Measurements from ENCODE around the gene WWOX. TPM values are rescaled to one million over a fixed set of nuclear protein-coding genes. Genes with fewer than 3 reads are reported as not detected.

Gene WWOX
- total RNA-seq, 1 donor from 2014 or later = 19.0 TPM

DNA sequence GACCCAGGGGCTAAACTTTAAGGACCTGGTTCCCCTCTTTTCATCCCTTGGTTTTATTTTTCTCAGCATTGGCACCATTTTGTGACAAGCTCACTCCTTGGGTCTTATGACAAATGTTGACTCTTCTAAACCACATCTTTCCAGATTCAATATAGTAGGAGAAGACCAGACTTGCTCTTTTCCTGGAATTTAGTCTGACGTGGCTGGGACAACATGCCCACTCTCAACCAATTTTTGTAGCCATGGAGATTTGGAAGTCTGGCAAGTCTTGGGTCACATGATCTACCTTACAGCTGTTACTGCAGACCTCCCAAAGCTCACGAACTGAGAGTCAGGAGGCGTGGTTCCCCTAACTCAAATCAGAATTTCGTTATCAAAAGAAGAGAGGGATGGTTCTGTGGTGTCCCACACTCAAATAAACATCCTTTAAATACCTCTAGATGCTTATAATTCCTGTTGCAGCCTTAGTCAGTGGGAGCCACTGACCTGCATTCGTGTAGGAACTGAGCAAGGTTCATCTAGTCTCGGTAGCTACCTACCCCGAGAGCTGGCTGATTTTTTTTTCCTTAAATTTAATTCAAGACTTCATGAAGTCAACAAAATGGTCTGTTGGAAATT, 817.6 kb downstream of the WWOX start:
- intact Hi-C loops (cut with micrococcal nuclease) = no loop called here

DNA sequence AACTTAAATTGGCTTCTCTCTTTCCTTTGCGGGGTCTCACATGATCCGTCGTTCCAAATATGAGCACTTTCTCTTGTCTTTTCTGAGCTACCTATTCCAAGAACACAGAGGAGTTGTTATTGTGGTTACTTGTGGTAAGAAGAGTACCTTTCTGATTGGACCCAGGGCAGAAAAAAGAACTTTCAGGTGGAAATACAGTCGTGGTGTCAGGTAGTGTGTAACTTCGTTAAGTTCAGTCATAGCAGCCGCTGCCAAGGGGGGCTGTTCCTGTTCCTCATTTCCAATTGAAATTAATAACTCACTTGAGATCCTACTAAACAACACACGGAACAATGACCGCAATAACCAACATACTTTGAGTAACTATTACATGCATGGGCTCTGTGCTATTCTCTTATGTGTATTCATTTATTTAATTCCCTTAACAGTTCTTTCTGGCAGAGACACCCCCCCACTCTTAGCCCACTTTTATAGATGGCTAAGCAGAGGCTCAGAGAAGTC, 819.4 kb downstream of the WWOX start:
- intact Hi-C loops (cut with micrococcal nuclease) = no loop called here

DNA sequence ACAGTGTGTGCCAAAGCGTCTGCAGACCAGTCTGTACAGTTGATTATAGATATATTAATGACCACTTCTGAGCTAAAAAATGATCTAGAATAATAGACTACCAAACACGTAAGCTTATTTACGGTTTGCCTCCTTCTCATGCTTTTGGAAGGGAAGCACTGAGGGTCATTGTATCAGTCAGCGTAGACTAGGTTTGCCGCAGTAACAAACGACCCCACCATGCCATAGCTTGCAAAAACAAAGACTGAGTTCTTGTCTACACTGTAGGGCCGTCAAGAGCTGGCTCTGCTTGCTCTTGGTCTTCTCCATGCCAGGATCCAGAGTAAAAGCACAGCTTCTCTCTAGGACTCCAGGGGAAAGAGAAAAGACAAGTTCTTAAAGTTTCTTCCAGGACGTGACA, 820.4 kb downstream of the WWOX start:
- intact Hi-C loops (cut with micrococcal nuclease) = no loop called here

DNA sequence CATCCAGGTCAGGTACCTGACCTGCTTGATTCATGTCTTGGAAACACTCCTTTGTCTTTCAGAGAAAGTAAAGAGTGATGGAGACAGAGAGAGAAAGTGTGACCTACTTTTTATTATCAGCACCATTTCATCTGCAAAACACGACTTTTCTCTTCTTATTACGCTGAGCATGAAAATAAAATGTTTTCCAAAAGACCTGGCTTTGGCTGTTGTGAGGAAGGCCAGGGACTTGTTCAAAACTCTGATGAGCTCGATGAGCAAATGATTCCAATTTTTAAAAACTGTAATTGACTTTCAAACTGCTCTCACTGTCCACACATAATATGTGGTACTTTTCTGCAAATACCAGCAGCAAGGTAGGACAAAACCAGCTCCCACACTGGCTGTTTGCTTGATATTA, 821.2 kb downstream of the WWOX start:
- intact Hi-C loops (cut with micrococcal nuclease) = no loop called here

- intact Hi-C loops (cut with micrococcal nuclease) = loop anchor here (1.0 kb wide), 1 partner anchor 677 kb away; no protein-coding TSS in a partner anchor
Measured at GRCh38 chr16:78925083-78925767, 825.8 kb downstream of the WWOX start.

- intact Hi-C loops (cut with micrococcal nuclease) = no loop called here
Measured at GRCh38 chr16:78926723-78927210, 827.3 kb downstream of the WWOX start.

- intact Hi-C loops (cut with micrococcal nuclease) = no loop called here
Measured at GRCh38 chr16:78927766-78928165, 828.3 kb downstream of the WWOX start.

DNA sequence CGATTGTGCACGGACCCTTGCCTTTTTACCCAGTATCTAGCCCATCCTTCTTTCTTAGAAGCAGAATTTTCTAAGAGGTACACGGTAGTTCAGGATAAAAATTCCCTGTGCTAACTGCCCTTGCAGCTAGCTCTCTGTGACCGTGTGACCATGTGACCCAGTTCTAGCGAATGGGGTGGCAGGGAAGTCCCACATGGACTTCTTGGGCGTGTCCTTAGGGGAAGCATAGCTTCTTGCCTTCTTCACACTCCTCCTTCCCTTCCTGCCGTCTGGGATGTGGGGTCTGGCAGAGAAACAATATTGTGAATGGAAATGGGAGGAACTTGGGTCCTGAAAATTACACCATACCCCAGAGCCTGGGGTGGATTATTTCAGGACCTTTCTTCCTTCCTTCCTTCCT, 830.4 kb downstream of the WWOX start:
- intact Hi-C loops (cut with micrococcal nuclease) = no loop called here

DNA sequence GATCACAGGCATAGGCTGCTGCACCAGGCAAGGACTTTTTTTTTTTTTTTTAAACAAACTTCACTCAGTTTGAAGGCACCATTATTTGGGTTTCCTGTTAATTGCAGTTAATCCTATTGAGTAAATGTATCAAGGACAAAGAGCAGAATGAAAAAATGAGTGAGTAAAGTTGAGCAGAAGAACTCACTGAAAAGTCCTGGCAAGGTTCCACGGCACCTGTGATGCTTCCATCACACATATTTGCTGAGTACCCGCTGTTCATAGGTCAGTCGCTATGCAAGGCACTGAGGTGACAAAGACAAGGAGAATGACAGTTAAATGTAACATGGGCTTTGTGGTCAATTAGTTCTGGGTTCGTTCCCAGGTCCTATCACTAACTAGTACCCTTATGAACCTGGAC, 831.1 kb downstream of the WWOX start:
- intact Hi-C loops (cut with micrococcal nuclease) = no loop called here

GRCh38 chr16:78931267-78931666, 831.8 kb downstream of the WWOX start:
- intact Hi-C loops (cut with micrococcal nuclease) = no loop called here

DNA sequence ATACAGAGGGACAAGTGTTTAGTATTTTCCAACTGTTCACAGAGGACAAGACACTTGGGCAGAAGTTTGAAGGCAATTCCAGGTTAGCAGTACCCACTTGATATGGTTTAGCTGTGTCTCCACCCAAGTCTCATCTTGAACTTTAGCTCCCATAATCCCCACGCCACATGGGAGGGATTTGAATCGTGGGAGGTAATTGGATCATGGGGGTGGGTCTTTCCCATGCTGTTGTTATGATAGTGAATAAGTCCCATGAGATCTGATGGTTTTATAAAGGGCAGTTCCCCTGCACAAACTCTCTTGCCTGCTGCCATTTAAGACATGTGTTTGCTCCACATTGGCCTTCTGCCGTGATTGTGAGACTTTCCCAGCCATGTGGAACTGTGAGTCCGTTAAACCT, 832.2 kb downstream of the WWOX start:
- intact Hi-C loops (cut with micrococcal nuclease) = no loop called here

GRCh38 chr16:78932355-78932943, 833.0 kb downstream of the WWOX start:
- intact Hi-C loops (cut with micrococcal nuclease) = no loop called here

DNA sequence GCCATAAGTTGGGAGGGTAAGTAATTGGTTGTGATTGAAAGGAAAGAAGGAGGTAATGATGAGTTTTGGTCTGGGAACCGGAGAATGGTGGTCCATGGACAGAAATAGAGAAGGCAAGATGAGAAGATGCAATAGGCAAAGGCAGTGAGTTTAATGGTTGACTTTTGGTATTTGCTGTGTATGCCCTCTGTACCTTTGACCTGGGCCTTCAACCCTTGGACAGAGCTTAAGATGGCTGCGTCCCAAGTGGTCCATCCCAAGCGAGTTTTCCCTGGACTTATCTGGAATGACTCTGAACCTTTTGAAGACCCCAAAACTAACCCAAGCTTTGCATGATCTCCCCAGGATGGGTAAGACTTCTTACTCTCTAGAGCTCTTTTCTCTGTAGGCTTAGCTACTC, 836.6 kb downstream of the WWOX start:
- intact Hi-C loops (cut with micrococcal nuclease) = no loop called here

GRCh38 chr16:78939597-78939996, 840.1 kb downstream of the WWOX start:
- intact Hi-C loops (cut with micrococcal nuclease) = no loop called here

GRCh38 chr16:78942625-78943245, 843.3 kb downstream of the WWOX start:
- intact Hi-C loops (cut with micrococcal nuclease) = no loop called here

- intact Hi-C loops (cut with micrococcal nuclease) = no loop called here
Measured at GRCh38 chr16:78945336-78945735, 845.9 kb downstream of the WWOX start.

GRCh38 chr16:78946556-78946955, 847.1 kb downstream of the WWOX start:
- intact Hi-C loops (cut with micrococcal nuclease) = no loop called here

DNA sequence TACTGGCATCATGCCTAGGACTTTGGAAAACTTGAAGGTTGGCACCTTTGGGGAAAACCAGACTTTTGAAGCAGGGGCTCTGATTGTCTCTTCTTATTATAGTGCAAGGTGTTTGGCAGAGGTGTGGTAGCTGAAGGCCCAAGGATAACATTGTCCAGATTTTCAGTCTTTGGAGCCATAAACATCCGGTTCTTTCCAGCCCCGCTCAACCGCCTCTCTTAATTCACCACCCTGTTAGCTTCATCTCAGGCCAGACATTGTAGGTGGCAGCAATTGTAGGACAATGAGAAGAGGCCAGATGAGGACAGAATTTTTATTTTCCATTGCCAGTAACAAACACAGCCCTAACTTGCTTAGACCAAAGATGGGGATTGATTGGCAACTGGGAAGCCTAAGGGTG, 851.3 kb downstream of the WWOX start:
- intact Hi-C loops (cut with micrococcal nuclease) = no loop called here

- intact Hi-C loops (cut with micrococcal nuclease) = no loop called here
Measured at GRCh38 chr16:78952630-78953029, 853.2 kb downstream of the WWOX start.

- intact Hi-C loops (cut with micrococcal nuclease) = no loop called here
Measured at GRCh38 chr16:78953526-78953925, 854.1 kb downstream of the WWOX start.

DNA sequence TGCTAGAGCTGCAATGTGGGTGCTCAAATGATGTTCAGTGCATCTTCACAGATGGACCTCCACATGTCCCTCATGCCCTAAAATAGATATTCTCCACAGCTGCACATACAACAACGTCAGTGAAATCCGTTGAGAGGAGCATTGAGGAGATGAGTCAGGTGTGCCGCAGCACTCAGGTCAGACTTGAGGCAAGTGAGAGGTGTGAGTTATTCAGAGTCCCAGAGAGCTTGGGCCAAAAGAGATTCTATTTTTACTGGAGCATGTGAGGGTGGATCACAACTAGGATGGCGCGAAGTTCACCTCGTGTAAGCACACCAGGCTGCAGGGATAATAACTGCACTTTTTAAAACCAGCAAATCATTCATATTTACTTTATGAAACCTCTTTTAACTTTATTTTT, 855.8 kb downstream of the WWOX start:
- intact Hi-C loops (cut with micrococcal nuclease) = loop anchor here (5.0 kb wide), 1 partner anchor 772 kb away; no protein-coding TSS in a partner anchor

DNA sequence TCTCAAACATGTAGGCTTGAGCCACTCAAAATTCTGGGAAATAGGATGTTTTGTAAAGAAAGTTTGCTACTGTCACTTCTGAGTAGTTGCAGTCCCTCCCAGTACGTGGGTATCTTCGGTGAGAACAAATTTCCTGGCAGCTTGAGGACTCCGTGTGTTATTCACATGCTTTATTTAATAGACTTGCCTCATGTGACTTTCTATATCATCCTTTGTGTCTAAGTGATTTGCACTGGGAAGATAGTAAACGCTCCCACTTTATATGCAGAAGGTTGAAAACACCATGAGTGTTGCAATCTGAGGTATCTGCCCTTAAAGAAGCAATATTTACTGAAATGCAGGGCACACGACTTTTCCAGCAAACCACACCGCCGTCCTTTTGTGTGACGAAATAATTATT, 857.4 kb downstream of the WWOX start:
- intact Hi-C loops (cut with micrococcal nuclease) = loop anchor here (5.0 kb wide), 1 partner anchor 770 kb away; no protein-coding TSS in a partner anchor
